ENCODE measurements around the gene LRMDA. TPM values are rescaled to one million over a fixed set of nuclear protein-coding genes. Genes with fewer than 3 reads are reported as not detected.

Gene LRMDA
- total and polyA plus RNA-seq, 2 donors (not counting 3 experiments of a cell fraction or from before 2014, with no cell fraction given): 9.7 to 18.0 TPM

DNA sequence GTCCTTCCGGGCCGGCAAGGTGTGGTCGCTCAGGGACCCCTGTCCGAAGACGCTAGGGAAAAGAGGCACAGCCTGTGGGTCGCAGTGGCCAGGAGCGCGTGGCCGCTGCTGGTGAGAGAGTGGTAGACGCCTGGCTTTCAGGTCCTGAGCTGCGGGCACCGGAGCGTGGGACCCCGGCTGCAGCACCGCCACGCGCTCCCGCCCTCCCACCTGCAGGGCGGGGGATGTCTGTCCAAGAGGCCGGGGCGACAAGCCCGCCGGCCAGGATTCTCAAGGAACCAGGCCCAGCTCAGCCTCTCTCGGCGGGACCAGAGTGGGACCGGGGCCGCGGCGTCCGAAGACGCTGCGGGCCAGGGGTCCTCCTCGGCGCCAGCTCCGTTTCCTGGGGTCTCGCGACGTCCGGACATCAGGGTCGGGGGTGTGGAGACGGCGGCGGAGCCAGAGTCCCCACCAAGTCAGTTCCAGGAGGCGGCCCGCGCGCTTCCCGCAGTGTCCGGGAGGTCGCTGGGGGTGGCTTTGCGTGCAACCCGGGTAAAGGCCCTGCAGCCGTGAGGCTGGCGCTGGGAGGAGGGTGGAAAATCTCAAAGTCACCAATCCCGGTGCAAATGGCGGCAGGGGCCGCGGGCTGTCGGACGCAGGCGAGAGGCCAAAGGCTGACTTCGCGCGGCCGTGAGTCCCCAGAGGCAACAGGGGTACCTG is 35.3 kb upstream of the LRMDA start:
- BruUV-seq (replicated peaks): no TSS peak
- ChIA-PET CTCF (interaction anchor here (0.6 to 2.9 kb wide), 24 partner anchors 8 to 1719 kb away, joined by 3 to 14 read pairs (median 4); partner anchors contain the start of gene LRMDA), POLR2A (no interaction called here)
- no peak overlapping the region for H3K27ac ChIP-seq (ENCODE audit: insufficient read depth, low read depth, low read length)
- peak overlapping the region; percentile 19 for H3K9ac ChIP-seq (replicated peaks; ENCODE audit: extremely low read depth, insufficient read depth, low read length)
- dilution Hi-C loops (cut with MboI; ENCODE audit: extremely low pct_ligation_motif_present, low sequenced_read_pairs) (no loop called here), intact Hi-C loops (cut with micrococcal nuclease) (loop anchor here (5.0 kb wide), 2 partner anchors 164 to 1716 kb away; no protein-coding TSS in a partner anchor)
- peaks cover 35% of the 10 kb centered on the region for H3K4me1 ChIP-seq (ENCODE audit: control insufficient read depth, extremely low read depth, insufficient read depth, low read length)
- H2AFZ ChIP-seq (ENCODE audit: low read depth, low read length): peak overlapping the region; percentile 48
- H3K4me3 ChIP-seq (replicated peaks in 1 of 3; ENCODE audit: insufficient read depth in 1 of 3, low read depth in 1 of 3, low read length in 3 of 3): peak overlapping the region; percentile 3 to 61 (median 39)
- no peaks in the 10 kb centered on the region for H3K36me3 ChIP-seq (ENCODE audit: control insufficient read depth in 2 of 2, extremely low read depth in 1 of 2, insufficient read depth in 2 of 2, low read length in 2 of 2)
- no peaks in the 10 kb centered on the region for H3K9me1 ChIP-seq (replicated peaks; ENCODE audit: control insufficient read depth, extremely low read depth, insufficient read depth, low read length)
- FAIRE-seq (no peak), DNase-seq (ENCODE audit: low read depth, low spot score) (peak; percentile 19)
- no peaks in the 10 kb centered on the region for H3K9me3 ChIP-seq (replicated peaks; ENCODE audit: control insufficient read depth, insufficient read depth, low read length)
- peaks cover 12% of the 10 kb centered on the region for H3K79me2 ChIP-seq (ENCODE audit: control insufficient read depth, insufficient read depth, low read length)
- H3K27me3 ChIP-seq (ENCODE audit: control insufficient read depth in 2 of 2, insufficient read depth in 2 of 2, low read length in 2 of 2): peaks cover 6 to 25% of the 10 kb centered on the region in 2 experiments
- H4K20me1 ChIP-seq (replicated peaks; ENCODE audit: control insufficient read depth, extremely low read depth, insufficient read depth, low read length): no peaks in the 10 kb centered on the region
- TF ChIP-seq FOS (IDR thresholded peaks at IDR 0.05; ENCODE audit: borderline replicate concordance, insufficient read depth, low read length): no peak
- TF ChIP-seq EZH2 (IDR thresholded peaks at IDR 0.05; ENCODE audit: borderline replicate concordance, low read depth, low read length, severe bottlenecking): peak; percentile 98
- TF ChIP-seq GATA2 (IDR thresholded peaks at IDR 0.05; ENCODE audit: insufficient read depth, insufficient read length, low read depth, low read length): no peak
- H3K4me2 ChIP-seq (ENCODE audit: insufficient read depth, low read length): peak overlapping the region; percentile 62

DNA sequence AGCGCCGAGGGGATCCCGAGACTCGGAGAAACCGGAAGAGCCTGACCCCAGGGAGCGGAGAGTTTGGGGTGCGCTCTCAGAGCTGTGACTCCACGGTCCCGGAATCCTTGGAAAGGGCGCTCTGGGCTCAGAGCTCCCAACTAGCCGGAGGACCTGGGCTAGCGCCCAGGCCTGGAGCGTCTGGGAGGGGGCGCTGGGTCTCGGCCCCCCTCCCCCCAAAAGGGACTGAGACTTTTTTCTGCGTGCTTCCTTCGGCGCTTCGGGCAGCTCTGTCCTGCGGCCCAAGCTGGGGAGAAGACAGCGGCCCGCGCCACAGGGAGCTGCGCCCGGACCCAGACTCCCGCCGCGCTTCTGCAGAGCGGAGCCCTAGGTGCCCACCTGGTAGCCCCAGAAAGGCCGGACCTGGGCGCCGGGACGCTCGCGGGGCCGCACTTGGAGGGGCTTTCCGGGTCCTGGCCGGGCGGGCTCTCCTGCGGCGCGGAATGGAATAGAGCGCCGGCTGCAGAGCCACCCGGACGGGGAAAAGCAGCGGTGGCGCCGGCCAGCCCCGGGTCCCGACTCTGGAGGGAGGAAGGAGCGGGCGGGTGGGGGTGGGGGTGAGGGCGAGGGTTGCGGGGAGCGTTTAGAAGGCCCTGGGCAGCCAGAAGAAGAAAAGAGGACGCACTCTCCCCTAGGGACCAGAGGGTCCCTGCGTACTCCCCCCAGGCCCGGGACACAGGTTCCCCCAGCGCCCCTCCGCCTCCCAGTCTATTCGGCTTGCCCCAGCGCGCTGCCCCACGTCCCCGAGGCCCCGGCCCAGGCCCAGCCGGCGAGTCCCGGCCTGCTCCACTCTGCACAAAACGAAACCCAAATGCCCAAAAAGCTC is 34.6 kb upstream of the LRMDA start:
- Histone ChIP-seq H3K4me1 (ENCODE audit: control insufficient read depth, extremely low read depth, insufficient read depth, low read length) (peaks cover 35% of the 10 kb centered on the region), H3K36me3 (ENCODE audit: control insufficient read depth in 2 of 2, extremely low read depth in 1 of 2, insufficient read depth in 2 of 2, low read length in 2 of 2) (no peaks in the 10 kb centered on the region), H2AFZ (ENCODE audit: low read depth, low read length) (peak overlapping the region; percentile 48), H3K9me3 (replicated peaks; ENCODE audit: control insufficient read depth, insufficient read depth, low read length) (no peaks in the 10 kb centered on the region), H3K9me1 (replicated peaks; ENCODE audit: control insufficient read depth, extremely low read depth, insufficient read depth, low read length) (no peaks in the 10 kb centered on the region), H3K27me3 (ENCODE audit: control insufficient read depth in 2 of 2, insufficient read depth in 2 of 2, low read length in 2 of 2) (peaks cover 6 to 25% of the 10 kb centered on the region in 2 experiments), H3K4me3 (replicated peaks in 1 of 3; ENCODE audit: insufficient read depth in 1 of 3, low read depth in 1 of 3, low read length in 3 of 3) (peak overlapping the region; percentile 39 to 61 (median 44)), H3K4me2 (ENCODE audit: insufficient read depth, low read length) (peak overlapping the region; percentile 62), H3K9ac (replicated peaks; ENCODE audit: extremely low read depth, insufficient read depth, low read length) (peak overlapping the region; percentile 25), H3K27ac (ENCODE audit: insufficient read depth, low read depth, low read length) (no peak overlapping the region), H4K20me1 (replicated peaks; ENCODE audit: control insufficient read depth, extremely low read depth, insufficient read depth, low read length) (no peaks in the 10 kb centered on the region), H3K79me2 (ENCODE audit: control insufficient read depth, insufficient read depth, low read length) (peaks cover 12% of the 10 kb centered on the region)
- CTCF ChIA-PET: interaction anchor here (1.6 to 2.9 kb wide), 4 partner anchors 33 to 640 kb away, joined by 4 to 14 read pairs (median 8); partner anchors contain the start of gene LRMDA
- BruUV-seq (replicated peaks): no TSS peak
- peak; percentile 23 for DNase-seq (ENCODE audit: low read depth, low spot score)
- intact Hi-C loops (cut with micrococcal nuclease) (loop anchor here (5.0 kb wide), 2 partner anchors 165 to 1715 kb away; no protein-coding TSS in a partner anchor), dilution Hi-C loops (cut with MboI; ENCODE audit: extremely low pct_ligation_motif_present, low sequenced_read_pairs) (no loop called here)
- TF ChIP-seq MYC (IDR thresholded peaks at IDR 0.05; ENCODE audit: low read depth, low read length) (no peak), EZH2 (IDR thresholded peaks at IDR 0.05; ENCODE audit: borderline replicate concordance, low read depth, low read length, severe bottlenecking) (no peak), POLR2A (IDR thresholded peaks at IDR 0.05; ENCODE audit: low read depth, low read length) (no peak), POLR2AphosphoS5 (IDR thresholded peaks at IDR 0.05; ENCODE audit: insufficient read depth, low read depth, low read length) (no peak), GATA2 (IDR thresholded peaks at IDR 0.05; ENCODE audit: insufficient read depth, insufficient read length, low read depth, low read length) (no peak), JUN (IDR thresholded peaks at IDR 0.05; ENCODE audit: borderline replicate concordance, insufficient read depth, insufficient read length, low read depth) (no peak), FOS (IDR thresholded peaks at IDR 0.05; ENCODE audit: borderline replicate concordance, insufficient read depth, low read length) (no peak)
- TF ChIP-seq, protein P1, sequence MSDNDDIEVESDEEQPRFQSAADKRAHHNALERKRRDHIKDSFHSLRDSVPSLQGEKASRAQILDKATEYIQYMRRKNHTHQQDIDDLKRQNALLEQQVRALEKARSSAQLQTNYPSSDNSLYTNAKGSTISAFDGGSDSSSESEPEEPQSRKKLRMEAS (IDR thresholded peaks at IDR 0.05; ENCODE audit: insufficient read depth, insufficient read length): no peak
- TF ChIP-seq, protein P2, sequence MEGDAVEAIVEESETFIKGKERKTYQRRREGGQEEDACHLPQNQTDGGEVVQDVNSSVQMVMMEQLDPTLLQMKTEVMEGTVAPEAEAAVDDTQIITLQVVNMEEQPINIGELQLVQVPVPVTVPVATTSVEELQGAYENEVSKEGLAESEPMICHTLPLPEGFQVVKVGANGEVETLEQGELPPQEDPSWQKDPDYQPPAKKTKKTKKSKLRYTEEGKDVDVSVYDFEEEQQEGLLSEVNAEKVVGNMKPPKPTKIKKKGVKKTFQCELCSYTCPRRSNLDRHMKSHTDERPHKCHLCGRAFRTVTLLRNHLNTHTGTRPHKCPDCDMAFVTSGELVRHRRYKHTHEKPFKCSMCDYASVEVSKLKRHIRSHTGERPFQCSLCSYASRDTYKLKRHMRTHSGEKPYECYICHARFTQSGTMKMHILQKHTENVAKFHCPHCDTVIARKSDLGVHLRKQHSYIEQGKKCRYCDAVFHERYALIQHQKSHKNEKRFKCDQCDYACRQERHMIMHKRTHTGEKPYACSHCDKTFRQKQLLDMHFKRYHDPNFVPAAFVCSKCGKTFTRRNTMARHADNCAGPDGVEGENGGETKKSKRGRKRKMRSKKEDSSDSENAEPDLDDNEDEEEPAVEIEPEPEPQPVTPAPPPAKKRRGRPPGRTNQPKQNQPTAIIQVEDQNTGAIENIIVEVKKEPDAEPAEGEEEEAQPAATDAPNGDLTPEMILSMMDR (IDR thresholded peaks at IDR 0.05; ENCODE audit: extremely low read depth in 1 of 2, insufficient read depth in 1 of 2, low read depth in 1 of 2, low read length in 2 of 2): no peak
- POLR2A ChIA-PET: no interaction called here
- FAIRE-seq: no peak
